GM18526 (cell line): ENCODE measurements around the gene TMLHE.
A peak's percentile ranks its signal among the peaks of the same experiment; 100 is the strongest.

ENCODE experiments used
- POLR2A ChIP-seq: IDR thresholded peaks from 3 replicates; pipeline ENCODE4 v1.6.1; 2011; ENCODE audit not compliant: insufficient read length; ENCODE audit errors: extremely low read depth

Gene TMLHE

GRCh38 chrX:155612312-155613224 lies at the start of gene TMLHE, which contains the start of gene SPRY3:
TSS of gene TMLHE (minus strand) at chrX:155612952. CDS start at chrX:155545276, 67,676 bp downstream.
TSS of gene SPRY3 (plus strand) at chrX:155612586.
- TF ChIP-seq POLR2A, result peak; percentile 30

GRCh38 chrX:155662282-155662681 lies 49.5 kb upstream of the TMLHE start:
- TF ChIP-seq POLR2A, result no peak

- no peak for TF ChIP-seq POLR2A
Measured at GRCh38 chrX:155645180-155645579, 32.4 kb upstream of the TMLHE start.

GRCh38 chrX:155643240-155643639 lies 30.5 kb upstream of the TMLHE start:
- no peak for TF ChIP-seq POLR2A

GRCh38 chrX:155637714-155638113 lies 25.0 kb upstream of the TMLHE start:
- no peak for TF ChIP-seq POLR2A

DNA sequence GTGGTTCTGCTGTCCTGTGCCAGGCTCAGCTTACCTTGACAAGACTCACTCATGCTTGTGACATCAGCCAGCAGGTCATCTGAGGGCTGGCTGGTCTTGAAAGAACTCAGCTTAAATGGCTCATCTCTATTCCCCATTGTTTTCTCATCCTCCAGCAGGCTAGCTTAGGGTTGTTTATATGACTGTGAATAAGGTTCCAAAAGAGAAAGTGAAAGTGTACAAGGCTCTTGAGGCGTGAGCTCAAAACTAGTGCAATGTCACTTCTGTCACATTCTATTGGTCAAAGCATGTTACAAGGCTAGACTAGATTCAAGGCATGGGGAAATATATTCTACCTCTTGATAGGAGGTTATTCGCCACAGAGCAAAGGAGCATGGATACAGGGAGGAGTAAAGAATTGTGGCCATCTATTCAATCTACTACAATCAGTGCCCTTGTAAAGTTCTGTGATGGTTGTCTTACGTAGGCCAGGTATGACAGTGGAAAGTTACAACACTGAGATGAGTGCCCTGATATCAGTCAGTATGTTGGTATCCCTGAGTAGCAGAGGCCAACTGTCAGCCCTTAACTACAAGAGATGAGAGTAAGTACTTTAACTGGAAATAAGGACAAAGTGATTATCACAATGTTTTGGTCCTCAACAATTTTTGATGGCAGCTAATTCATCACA lies 19.8 kb upstream of the TMLHE start:
- no peak for TF ChIP-seq POLR2A

GRCh38 chrX:155615938-155616337 lies 3.2 kb upstream of the TMLHE start:
- TF ChIP-seq POLR2A, result no peak

- no peak for TF ChIP-seq POLR2A
Measured at GRCh38 chrX:155613927-155614559, 1.3 kb upstream of the TMLHE start.

- no peak for TF ChIP-seq POLR2A
Measured at GRCh38 chrX:155611302-155611701, 1.4 kb downstream of the TMLHE start.

DNA sequence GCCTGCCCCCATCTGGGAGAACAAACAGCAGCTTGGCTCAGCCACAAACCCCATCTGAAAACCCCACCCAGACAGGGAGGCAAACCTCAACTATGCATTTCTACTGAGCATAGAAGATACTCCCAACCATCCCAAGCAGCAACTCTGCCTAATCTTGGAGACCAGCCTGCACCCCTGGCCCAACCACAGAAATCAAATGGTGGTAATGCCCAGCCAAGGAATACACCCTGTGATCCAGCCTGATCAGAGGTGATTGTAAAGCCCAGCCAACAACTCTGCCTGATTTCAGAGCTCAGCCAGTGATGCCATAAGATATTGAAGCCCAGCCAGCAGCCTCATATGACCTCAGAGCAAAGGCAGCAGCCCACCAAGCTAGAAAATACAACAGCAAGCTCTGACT lies 19.8 kb downstream of the TMLHE start:
- TF ChIP-seq POLR2A, result no peak

GRCh38 chrX:155592331-155592730 lies 20.4 kb downstream of the TMLHE start:
- no peak for TF ChIP-seq POLR2A

GRCh38 chrX:155577682-155578081 lies 35.1 kb downstream of the TMLHE start:
- TF ChIP-seq POLR2A, result no peak

- TF ChIP-seq POLR2A, result no peak
Measured at GRCh38 chrX:155563099-155563498, 49.7 kb downstream of the TMLHE start.

- no peak for TF ChIP-seq POLR2A
Measured at GRCh38 chrX:155544881-155545280, 67.9 kb downstream of the TMLHE start.

GRCh38 chrX:155535866-155536265 lies 76.9 kb downstream of the TMLHE start:
- no peak for TF ChIP-seq POLR2A

- no peak for TF ChIP-seq POLR2A
Measured at GRCh38 chrX:155534800-155535199, 78.0 kb downstream of the TMLHE start.

DNA sequence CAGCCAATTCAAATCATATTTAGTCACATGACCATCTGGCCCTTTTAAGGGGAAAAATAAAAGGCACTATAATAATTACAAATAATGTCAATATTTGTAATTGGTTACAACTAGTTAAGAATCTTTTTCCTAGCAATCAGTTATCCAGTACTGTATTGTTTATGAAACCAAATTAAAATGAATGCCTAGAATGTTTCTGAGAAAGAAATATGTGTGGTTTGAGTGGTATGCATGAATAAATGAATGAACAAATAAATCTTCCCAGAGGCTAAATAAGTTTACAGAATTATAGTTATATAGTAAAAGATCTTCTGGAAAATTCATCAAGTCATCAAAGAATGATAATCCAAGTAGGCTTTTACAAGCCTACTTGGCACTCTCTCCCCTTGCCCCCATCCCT lies 98.5 kb downstream of the TMLHE start:
- TF ChIP-seq POLR2A, result no peak
